Activated CD8-positive, alpha-beta memory T cell treated with anti-CD3 and anti-CD28 coated beads, Interleukin-2, amount 50 U/mL, for 24 hours (primary cell): ENCODE results near the gene RAC3.

ENCODE experiments used
- DNase-seq: peaks from one replicate; pipeline ENCODE4 v3.0.0-alpha.2; 2020; ENCODE audit errors: extremely low read depth

RAC3 gene

DNA sequence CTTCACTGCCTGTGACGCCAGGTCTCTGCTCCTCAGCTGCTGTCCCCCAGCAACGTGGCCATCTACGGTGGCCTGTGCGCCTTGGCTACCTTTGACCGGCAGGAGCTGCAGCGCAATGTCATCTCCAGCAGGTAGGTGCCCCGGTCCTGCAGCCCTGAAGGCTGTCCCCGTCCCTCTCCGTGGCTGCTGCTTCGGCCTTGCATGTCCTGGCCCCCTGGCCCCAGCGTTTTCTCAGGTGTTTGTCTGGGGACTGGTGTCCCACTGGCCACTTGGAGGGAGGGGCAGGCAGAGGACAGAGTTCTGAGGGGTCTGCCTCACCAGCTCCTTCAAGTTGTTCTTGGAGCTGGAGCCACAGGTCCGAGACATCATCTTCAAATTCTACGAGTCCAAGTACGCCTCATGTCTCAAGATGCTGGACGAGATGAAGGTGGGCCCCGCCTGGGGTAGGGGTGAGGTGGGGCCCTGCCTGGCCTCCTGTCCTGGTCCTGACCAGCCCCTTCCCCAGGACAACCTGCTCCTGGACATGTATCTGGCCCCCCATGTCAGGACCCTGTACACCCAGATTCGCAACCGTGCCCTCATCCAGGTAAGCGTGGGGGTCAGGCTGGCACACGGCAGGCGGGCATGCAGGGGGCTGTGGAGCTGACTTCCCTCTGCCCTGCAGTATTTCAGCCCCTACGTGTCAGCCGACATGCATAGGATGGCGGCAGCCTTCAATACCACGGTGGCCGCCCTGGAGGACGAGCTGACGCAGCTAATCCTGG is 24.7 kb downstream of the RAC3 start:
- DNase-seq = no peak

GRCh38 chr17:82056729-82057621 is 25.5 kb downstream of the RAC3 start:
- DNase-seq = no peak

DNA sequence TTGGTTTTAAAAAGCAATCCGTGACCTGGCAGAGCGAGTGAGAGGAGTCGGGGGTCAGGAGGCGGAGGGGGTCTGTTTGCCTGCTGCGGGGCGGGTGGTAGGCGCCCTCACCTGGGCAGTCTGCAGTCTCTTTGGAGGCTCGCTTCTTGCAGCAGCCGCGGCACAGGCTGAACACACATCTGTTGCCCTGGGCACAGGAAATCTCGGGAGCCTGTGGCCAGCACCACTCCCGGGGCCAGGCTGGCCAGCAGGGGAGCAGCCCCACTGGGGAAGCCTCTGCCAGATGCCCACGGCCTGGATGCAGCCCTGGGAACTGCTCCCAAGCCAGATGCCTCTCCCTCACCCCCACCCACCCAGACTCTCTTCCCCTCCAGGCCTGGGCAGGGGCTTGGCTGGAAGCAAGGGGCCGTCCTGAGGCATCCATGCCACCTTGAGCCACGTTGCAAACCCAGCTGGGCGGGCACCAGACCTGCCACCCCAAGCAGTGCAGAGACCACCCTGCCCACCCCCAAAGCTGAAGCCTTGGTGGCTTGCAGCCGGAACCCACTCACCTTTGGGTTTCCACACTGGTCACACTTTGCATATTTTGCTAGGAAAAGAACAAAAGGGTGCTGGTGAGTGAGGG is 26.9 kb downstream of the RAC3 start:
- DNase-seq = no peak

DNA sequence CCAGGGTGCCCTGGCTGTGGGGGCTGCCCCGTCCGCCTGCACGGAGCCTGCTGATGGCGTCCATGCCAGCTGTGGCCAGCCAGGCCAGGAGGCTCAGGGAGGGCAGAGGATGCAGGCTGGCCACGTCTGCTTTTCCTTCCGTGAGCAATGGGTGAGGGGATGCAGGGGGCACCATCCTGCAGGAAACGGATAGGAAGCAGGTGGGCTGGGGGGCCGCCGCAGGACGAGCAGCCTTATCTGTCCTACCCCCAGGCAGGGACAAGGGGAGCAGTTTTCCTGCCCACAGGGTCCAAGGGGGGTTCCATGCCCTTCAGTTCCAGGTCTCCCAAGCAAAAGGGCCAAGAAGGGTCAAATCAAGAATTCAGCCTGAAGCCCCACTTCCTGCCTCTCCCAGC is 27.4 kb downstream of the RAC3 start:
- DNase-seq = no peak

GRCh38 chr17:82059272-82060000 is 28.0 kb downstream of the RAC3 start:
- DNase-seq = no peak

- DNase-seq = no peak
Measured at GRCh38 chr17:82060001-82060380, 28.5 kb downstream of the RAC3 start.

GRCh38 chr17:82060614-82061013 is 29.1 kb downstream of the RAC3 start:
- no peak for DNase-seq

- DNase-seq = no peak
Measured at GRCh38 chr17:82061047-82061925, 29.8 kb downstream of the RAC3 start.

- DNase-seq = no peak
Measured at GRCh38 chr17:82062076-82062983, 30.9 kb downstream of the RAC3 start.

GRCh38 chr17:82062984-82063368 is 31.5 kb downstream of the RAC3 start:
- no peak for DNase-seq

DNA sequence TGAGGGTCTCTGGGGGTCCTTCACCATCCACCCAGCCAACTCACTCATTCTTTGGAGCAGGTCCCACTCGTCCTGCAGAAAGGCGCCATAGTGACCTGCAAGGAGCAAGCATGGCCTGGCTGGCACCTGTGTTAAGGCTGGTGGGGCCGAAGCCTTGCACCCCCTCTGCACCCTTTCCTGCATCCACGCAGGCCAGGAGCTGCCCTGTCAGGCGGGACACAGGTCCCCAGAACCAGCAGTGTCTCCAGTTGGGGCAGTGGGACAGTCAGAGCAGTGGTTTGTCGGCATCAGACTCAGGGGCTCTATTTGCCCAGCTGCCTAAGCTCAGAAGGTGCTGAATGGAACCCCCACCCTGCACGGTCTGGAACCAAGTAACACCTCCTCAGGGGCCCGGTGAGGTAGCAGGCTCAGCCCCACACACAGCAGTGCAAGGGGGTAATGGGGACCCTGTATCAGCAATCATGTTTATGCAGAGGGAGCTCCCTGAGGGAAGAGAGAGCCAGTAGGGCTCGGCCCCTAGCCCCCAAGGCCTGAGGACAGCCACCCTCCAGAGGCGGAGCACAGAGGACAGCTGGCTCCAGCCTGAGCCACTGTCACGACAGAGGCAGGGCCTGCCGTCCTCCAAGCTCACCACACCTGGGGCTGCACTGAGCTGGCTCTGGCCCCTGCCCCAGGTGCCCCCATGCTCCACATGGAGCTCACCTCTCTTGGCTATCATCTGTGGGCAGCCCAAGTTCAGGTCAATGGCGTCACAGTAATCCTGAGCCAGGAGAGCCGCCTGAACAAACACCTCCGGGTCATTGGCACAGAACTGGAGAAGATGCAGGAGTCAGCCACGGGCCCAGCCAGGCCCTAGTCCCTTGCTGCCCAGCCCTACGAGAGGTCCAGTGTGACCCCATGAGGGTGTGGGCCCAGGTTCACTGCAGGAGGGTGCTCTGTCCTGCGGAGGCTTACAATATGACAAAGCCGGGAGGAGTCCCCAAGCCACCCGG is 32.2 kb downstream of the RAC3 start:
- no peak for DNase-seq

- no peak for DNase-seq
Measured at GRCh38 chr17:82064433-82065192, 33.1 kb downstream of the RAC3 start.

DNA sequence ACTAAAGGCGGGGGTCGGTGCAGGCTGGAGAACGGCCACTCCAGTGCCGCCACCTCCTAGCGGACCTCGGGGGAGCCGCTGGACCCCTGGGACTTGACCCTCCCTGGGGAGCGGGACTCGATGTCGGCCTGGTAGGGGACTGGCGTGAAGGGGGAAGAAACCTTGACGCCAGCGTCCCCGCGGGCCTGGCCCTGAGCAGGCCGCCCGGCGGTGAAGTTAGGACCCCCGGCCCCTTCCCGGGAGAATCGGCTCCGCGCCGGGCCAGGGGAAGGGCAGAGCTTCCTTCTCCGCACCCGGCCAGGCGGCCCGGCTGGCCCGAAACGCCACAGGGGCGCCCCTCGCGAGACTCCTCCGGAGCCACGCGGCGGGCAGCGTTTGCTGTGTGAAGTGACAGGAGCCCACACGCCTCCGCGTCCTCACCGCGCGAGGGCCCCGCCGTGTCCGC is 33.7 kb downstream of the RAC3 start:
- DNase-seq = no peak

- DNase-seq = no peak
Measured at GRCh38 chr17:82065638-82066303, 34.3 kb downstream of the RAC3 start, which contains the start of gene DUS1L. DUS1L (minus strand) TSS chr17:82065804; CDS start chr17:82065059, 745 bp downstream.

- DNase-seq = no peak
Measured at GRCh38 chr17:82070611-82071010, 39.1 kb downstream of the RAC3 start.

DNA sequence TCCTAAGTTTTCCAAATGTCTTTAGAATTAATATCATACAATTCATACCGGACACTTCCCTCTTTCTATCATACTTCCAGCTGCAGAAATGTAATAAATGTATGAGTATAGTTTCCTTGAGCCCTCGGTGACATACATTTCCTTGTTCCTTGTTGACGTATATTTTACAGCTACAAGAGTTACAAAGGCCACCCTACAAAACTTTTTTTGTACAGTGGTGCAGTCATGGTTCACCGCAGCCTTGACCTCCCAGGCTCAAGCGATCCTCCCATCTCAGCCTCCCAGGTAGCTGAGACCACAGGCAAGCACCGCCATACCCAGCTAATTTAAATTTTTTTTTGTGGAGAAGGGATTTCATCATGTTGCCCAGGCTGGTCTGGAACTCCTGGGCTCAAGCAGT is 41.3 kb downstream of the RAC3 start:
- no peak for DNase-seq

GRCh38 chr17:82073446-82073845 is 42.0 kb downstream of the RAC3 start:
- no peak for DNase-seq
